NCI-H128 (cell line): ENCODE data around the gene FGFR1OP2.
"Not testable (repeated sequence)": the region's sequence is repeated elsewhere in the genome, so short reads cannot be mapped to it uniquely, and the experiment has no call there.

Experiments
- DNase-seq: peaks from one replicate; lab custom pipeline; 2025; ENCODE audit not compliant: unreplicated experiment; lab: John Stamatoyannopoulos, UW

The FGFR1OP2 gene

DNA sequence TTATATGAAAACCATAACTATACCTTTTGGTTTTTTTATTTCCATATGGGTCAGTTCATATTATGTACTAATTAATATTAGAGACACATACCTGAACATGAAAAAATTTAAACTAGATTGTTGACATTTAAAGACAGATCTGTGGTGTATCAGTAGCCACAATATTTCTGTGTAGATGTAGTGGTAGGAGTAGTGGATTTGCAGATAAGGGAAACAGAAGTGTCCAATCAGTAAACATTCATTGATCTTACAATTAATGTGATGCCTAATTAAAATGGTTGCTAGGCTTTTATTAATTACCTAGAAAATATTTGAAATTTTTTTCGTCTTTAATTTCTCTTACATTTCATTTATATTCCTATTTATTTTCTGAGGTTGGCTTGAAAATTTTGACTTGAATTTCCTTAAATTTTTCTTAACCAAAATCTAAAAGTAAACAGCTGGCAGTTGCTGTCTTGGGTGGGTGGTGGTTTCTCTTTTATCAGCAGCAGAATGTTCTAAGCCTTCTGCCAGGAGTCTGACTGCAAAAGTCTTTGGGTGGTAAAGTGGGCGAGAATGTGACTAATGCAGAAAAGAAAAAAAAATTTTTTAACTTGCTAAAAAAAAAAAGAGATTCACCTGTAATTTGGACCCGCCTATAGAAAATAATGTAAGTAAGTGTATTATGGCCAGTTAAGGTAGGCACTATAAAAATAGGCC is 2.4 kb downstream of the FGFR1OP2 start:
- DNase-seq = no peak

DNA sequence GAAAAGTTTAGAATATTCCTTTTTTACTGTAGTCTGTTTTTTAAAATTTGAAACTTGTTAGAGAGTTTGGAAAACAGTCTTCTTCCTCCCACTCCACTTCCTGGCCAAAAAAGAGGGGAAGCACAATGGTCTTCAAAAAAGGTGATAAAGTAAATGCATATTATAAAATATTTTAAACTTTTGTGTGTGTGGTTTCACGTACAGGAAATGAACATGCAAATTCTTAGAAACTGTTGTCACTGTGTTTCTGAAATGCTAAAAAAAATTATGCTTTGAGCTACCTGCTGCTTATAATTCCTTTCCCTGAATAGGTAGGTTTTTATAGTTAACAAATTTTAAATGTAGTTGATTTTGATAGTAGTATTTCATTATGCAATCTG is 2.9 kb downstream of the FGFR1OP2 start:
- no peak for DNase-seq

DNA sequence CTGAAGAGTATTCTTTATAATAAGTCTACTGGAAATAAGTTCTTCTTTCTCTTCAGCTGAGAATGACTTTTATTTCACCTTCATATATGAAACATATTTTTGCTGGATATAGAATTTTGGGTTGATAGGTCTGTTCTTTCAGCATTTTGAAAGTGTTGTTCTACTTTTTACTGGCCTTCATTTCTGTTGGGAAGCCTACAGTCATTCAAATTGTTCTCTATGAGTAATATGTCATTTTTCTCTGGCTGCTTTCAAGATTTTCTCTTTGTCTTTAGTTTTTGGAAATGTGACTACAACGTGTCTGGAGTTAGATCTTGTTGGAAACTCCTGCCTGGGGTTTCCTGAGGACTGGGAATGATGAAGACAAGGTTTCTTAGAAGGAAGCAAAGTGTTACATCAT is 10.0 kb downstream of the FGFR1OP2 start:
- no peak for DNase-seq

DNA sequence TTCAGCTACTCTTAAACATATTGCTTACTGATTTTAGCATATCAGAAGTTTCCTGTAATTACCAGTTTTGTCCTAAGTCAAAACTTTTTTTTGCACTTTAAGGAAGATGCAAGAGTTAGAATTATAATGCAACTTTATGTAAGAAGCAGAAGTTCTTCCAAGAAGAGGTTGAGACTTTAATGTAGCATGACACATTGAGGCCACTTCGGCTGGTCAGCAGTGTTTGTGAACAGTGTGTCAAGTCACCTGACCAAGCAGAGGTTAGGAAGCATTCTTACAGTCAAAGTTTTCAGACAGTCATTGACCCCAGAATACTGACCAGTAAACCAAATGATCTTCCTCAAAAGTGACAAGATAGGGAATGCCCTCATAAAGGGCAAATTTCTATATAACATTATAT is 15.2 kb downstream of the FGFR1OP2 start:
- DNase-seq = no peak

GRCh38 chr12:26954027-26954426 is 15.8 kb downstream of the FGFR1OP2 start:
- DNase-seq = no peak

GRCh38 chr12:26961391-26961790 is 23.1 kb downstream of the FGFR1OP2 start:
- not testable (repeated sequence) for DNase-seq

GRCh38 chr12:26961803-26962202 is 23.5 kb downstream of the FGFR1OP2 start:
- DNase-seq = no peak

DNA sequence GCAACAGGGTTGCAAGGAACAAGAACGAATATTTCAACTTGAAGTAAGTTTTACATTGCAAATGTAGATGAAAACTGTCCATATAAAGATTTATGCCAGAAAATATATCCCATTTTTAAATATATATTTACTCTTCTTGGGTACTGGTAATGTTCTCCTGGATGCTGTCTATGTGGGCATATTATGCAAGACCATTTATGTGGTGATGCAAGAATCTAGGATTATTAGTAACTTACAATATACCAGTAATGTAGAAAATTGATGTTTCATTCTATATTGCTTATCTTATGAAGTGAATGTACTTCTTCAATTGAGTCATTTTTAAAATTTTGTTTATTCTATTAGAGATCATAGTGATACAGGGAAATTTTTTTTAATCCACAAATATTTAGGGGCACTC is 25.1 kb downstream of the FGFR1OP2 start:
- DNase-seq = no peak

DNA sequence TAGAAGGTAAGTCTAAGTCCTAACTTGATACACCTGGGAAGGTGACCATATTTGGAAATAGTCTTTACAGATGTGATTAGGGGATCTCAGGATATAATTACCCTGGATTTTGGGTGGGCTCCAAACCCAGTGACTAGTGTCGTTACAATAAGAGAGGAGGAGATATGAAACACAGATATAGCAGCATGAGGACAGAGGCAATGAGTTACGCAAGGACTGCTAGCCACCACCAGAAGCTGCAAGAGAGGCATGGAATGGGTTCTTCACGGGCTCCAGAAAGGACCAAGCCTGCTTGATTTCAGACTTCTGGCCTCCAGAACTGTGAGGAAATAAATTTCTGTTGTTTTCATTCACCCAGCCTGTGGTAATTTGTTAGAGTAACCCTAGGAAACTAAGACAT is 28.6 kb downstream of the FGFR1OP2 start:
- no peak for DNase-seq

- DNase-seq = no peak
Measured at GRCh38 chr12:26970136-26970535, 31.9 kb downstream of the FGFR1OP2 start.

GRCh38 chr12:26971963-26972362 is 33.7 kb downstream of the FGFR1OP2 start:
- DNase-seq = no peak

- no peak for DNase-seq
Measured at GRCh38 chr12:26976687-26977086, 38.4 kb downstream of the FGFR1OP2 start.

DNA sequence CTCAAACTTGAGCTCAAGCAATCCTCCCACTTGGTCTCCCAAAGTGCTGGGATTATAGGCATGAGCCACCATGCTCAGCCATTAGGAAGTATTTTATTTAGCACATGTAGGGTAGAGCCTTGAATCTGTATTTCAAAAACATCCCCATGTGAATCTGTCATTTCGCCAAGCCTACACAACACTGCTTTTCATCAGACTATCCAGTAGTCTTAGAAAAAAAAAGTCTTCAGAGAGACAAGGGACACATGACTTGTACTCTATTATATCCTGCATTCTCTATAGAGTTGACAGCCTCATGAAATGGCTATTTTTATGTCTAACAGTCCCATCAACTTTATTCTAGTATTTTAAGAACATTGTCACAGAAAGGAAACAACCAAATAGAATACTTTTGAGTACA is 40.5 kb downstream of the FGFR1OP2 start:
- DNase-seq = no peak

- no peak for DNase-seq
Measured at GRCh38 chr12:26979733-26980132, 41.5 kb downstream of the FGFR1OP2 start.

GRCh38 chr12:26982866-26983265 is 44.6 kb downstream of the FGFR1OP2 start:
- no peak for DNase-seq

DNA sequence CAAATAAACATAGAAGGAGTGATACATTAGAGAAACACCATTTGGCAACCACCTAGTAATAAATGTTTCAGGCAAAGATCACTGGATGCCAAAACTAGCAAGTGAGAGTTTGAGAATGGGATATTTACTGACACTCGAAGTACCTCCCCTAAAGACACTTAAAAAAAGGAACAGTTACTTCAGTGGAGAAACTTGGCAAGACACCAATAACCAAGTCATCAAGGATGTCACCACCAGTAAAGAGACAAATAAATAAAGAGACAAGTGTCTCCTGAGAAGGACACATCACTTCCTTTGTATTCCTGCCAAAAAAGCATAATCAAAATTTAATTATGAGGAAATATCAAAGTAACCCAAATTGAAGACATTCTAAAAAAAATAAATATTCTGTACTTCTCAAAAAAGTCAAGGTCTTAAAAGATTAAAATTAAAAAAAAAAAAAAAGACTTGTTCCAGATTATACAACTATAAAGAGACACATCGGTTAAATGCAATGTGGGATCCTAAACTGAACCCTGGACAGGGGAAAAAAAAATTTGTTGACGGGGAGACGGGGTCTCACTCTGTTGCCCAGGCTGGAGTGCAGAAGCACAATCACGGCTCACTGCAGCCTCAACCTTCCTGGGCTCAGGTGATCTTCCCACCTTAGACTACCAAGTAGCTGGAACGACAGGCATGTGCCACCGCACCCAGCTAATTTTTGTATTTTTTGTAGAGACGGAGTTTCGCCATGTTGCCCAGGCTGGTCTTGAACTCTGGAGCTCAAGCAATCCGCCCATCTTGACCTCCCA is 49.6 kb downstream of the FGFR1OP2 start:
- no peak for DNase-seq

GRCh38 chr12:26988703-26989102 is 50.4 kb downstream of the FGFR1OP2 start:
- DNase-seq = no peak

GRCh38 chr12:26989873-26990272 is 51.6 kb downstream of the FGFR1OP2 start:
- no peak for DNase-seq

- DNase-seq = no peak
Measured at GRCh38 chr12:26991826-26992225, 53.6 kb downstream of the FGFR1OP2 start.

- DNase-seq = no peak
Measured at GRCh38 chr12:26994109-26994508, 55.8 kb downstream of the FGFR1OP2 start.

- no peak for DNase-seq
Measured at GRCh38 chr12:26995706-26996105, 57.4 kb downstream of the FGFR1OP2 start.

GRCh38 chr12:26997003-26997402 is 58.7 kb downstream of the FGFR1OP2 start:
- no peak for DNase-seq

DNA sequence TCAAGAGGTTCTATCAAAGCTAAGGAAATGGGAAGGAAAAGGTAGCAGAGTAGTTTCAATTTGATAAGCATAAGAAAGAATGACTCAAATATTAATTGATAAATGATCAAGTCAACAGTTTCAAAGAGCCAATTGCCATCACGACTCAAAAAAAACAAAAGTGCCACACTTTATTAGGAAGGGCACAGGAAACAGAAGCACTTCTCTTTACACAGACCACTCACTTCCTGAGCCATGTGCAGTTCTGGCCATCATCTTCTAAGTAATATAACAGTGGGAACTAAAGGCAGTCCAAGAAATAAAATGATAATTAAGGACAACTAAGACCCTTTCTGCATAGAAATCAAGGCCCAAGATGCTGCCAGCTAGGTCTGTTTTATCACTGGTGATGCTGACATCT is 62.7 kb downstream of the FGFR1OP2 start:
- no peak for DNase-seq
